ENCODE measurements around the gene FRMD5.
"Not testable (repeated sequence)": the region's sequence is repeated elsewhere in the genome, so short reads cannot be mapped to it uniquely, and the experiment has no call there.

The FRMD5 gene

GRCh38 chr15:44195151-44195740 lies at the start of gene FRMD5:
Gene FRMD5 (minus strand): TSS chr15:44195271.
- DNase-seq (ENCODE audit: low read depth in 2 of 2): peak; percentile 62 to 80

- DNase-seq (ENCODE audit: low read depth in 2 of 2): no peak
These were observed 48.8 kb upstream of the FRMD5 start for GRCh38 chr15:44243829-44244228.

DNA sequence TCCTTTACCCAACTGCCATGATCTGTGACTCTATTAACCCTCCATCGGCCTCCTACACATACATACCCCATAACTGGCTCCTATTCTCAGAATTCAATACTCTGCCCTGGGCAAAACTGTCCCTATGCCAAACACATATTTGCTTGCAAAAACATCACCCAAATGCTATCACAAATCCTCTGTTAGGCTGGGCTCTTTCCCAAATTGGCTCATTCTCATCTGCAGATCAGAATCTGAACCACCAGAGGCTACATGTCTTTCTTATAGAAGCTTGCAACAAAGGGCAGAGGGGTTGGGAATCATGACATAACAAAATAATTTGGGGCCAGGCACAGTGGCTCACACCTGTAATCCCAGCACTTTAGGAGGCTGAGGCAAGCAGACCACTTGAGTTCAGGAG lies 48.1 kb upstream of the FRMD5 start:
- no peak for DNase-seq (ENCODE audit: low read depth in 2 of 2)

DNA sequence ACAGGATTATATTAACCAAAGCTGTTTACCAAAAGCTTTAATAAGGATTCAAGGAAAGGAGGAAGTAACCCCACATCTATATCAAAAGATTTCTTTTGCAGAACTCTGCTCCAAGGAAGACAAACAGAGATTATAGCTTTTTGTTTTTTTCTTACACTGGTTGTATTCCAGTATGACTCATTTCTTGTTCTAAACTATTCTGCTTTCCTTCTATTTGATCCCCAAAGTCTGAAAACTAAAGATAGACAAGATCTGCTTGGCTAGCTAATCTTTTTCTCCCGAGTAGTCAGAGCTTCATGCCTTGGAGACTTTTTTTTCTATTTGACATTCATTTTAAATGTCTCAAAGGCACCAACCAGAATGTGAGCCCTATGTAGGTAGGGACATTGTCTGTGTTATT lies 36.8 kb upstream of the FRMD5 start:
- DNase-seq (ENCODE audit: low read depth in 2 of 2): no peak

- DNase-seq (ENCODE audit: low read depth in 2 of 2): not testable (repeated sequence)
These were observed 34.2 kb upstream of the FRMD5 start for GRCh38 chr15:44229301-44229700.

DNA sequence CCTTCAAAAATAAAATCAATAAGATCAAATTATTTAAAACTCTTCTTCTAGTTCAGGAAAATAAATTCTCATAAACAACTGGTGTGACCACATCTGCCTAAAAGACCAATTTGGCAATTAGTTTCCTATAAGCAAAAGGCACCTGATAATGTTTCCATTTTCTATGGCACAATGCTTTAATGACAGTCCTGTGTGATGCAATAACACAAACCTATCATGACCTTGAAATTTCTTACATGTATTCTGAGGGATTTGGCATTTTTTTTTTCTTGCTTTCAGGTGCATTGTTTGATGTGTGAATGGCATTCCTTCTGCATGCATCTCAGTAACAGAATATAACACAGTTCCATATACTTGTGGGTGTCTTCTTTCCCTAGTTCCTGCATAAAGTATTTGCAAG lies 32.5 kb upstream of the FRMD5 start:
- DNase-seq (ENCODE audit: low read depth in 2 of 2): no peak

DNA sequence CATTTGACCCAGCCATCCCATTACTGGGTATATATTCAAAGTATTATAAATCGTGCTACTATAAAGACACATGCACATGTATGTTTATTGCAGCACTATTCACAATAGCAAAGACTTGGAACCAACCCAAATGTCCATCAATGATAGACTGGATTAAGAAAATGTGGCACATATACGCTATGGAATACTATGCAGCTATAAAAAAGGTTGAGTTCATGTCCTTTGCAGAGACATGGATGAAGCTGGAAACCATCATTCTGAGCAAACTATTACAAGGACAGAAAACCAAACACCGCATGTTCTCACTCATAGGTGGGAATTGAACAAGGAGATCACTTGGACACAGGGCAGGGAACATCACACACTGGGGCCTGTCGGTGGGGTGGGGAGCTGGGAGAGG lies 31.9 kb upstream of the FRMD5 start:
- not testable (repeated sequence) for DNase-seq (ENCODE audit: low read depth in 2 of 2)

DNA sequence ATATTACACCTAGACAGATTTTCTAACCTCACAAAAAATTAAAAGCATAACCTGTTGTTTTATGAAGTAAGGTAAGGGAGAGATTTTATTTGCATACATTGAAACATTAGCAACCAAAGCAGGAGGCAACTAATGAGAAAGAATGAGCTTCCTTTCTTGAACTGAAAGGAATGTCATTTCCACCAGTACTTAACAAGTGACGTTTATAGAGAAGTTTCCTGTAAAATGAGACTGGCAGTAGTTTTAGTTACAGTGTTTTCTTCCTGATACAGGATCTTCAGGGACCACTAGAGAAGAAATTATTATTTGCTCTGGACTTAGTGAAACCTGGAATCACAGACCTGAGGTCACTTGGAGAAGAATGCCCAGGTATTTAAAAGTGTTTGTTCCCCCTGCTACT lies 27.4 kb upstream of the FRMD5 start:
- no peak for DNase-seq (ENCODE audit: low read depth in 2 of 2)

- no peak for DNase-seq (ENCODE audit: low read depth in 2 of 2)
These were observed 24.0 kb upstream of the FRMD5 start for GRCh38 chr15:44219073-44219472.

GRCh38 chr15:44216958-44217357 lies 21.9 kb upstream of the FRMD5 start:
- DNase-seq (ENCODE audit: low read depth in 2 of 2): no peak

- DNase-seq (ENCODE audit: low read depth in 2 of 2): no peak
These were observed 20.5 kb upstream of the FRMD5 start for GRCh38 chr15:44215594-44215993.

DNA sequence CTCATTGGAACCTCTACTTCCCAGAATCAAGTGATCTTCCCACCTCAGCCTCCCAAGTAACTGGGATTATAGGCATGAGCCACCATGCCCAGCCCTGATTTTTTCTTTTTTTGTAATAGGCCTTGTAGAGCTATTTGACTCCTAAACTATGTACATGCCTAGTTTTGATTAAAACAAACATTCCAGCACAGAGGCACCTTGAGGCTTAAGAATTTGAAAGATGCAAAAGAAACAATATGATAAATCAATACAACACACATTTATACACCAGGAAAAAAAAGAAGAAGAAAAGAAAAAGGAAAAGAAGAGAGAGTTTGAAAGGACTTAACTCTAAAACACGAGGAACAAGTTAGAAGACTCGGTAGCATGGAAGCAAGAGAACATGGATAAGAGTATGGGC lies 13.9 kb upstream of the FRMD5 start:
- no peak for DNase-seq (ENCODE audit: low read depth in 2 of 2)

DNA sequence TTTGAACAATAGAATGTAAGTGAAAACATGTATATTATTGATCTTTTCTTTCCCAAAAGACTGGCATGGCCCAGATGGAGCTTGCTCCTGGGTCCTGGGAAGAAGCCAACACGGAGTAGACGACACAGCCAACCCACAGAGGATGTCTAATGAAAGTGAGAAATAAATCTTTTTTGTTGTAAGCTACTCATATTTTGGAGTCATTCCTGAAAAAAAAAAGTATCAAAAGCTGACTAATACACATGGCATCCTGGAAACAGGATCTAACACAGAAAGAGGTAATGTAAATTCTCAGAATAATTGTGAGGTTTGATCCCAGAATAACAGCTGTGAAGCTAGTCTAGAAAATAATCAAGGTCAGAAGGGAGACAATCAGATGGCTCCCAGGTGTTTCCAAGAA lies 12.6 kb upstream of the FRMD5 start:
- DNase-seq (ENCODE audit: low read depth in 2 of 2): no peak

- no peak for DNase-seq (ENCODE audit: low read depth in 2 of 2)
These were observed 4.3 kb upstream of the FRMD5 start for GRCh38 chr15:44199393-44199792.

- DNase-seq (ENCODE audit: low read depth in 2 of 2): peak in 1 of 2 donors; percentile 21
These were observed 534 bp downstream of the FRMD5 start for GRCh38 chr15:44194323-44195150.

DNA sequence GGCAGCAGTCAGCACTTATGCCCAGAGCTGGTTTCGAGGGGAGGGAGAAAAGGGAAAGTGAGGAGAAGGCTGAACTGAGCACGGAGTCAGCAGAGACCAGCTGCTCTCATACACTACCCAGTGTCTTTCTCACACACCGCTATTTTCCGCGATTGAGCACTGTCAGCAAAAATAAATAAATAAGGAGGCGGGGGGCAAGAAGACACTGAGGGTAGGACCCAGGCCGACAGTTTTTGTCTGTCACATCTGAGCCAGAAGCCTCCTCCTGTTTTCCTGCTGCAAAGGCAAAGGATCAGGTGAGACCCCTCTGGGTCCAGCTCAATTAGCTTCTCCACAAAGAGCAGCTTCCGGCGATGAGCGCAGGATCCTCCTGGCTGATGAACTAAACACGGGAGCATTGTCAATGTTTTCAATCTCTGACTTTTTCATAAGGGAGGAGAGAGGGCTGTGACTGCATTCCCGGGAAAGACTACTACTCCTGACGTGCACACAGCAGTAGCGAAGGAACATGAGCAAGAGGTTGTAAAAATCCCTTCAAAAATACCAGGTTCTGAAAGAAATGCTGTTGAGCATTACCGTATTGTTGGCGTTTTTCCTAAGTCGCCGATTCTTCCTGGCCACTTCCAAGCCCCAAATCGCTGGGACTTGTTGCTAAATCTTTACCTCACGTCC lies 1.3 kb downstream of the FRMD5 start:
- no peak for DNase-seq (ENCODE audit: low read depth in 2 of 2)

- no peak for DNase-seq (ENCODE audit: low read depth in 2 of 2)
These were observed 6.3 kb downstream of the FRMD5 start for GRCh38 chr15:44188795-44189194.

GRCh38 chr15:44186705-44187104 lies 8.4 kb downstream of the FRMD5 start:
- DNase-seq (ENCODE audit: low read depth in 2 of 2): no peak

DNA sequence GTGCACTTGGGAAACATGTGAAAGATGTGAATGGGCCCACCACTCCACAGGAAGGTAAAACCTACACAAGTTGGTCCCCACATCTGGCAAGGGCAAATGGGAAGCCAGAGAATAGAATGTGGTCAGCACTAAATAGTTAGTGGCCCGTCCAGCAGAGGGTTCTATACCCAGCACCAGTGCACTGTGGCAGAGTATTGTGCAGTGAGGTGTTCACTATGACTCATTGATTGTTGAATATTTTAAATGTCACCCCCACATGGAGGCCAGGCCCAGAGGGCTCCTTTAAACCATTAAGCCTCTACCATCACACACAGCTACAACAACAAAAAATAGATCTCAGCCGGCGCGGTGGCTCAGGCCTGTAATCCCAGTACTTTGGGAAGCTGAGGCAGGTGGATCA lies 11.7 kb downstream of the FRMD5 start:
- no peak for DNase-seq (ENCODE audit: low read depth in 2 of 2)

- no peak for DNase-seq (ENCODE audit: low read depth in 2 of 2)
These were observed 13.7 kb downstream of the FRMD5 start for GRCh38 chr15:44181410-44181809.

- DNase-seq (ENCODE audit: low read depth in 2 of 2): no peak
These were observed 17.9 kb downstream of the FRMD5 start for GRCh38 chr15:44177139-44177538.

DNA sequence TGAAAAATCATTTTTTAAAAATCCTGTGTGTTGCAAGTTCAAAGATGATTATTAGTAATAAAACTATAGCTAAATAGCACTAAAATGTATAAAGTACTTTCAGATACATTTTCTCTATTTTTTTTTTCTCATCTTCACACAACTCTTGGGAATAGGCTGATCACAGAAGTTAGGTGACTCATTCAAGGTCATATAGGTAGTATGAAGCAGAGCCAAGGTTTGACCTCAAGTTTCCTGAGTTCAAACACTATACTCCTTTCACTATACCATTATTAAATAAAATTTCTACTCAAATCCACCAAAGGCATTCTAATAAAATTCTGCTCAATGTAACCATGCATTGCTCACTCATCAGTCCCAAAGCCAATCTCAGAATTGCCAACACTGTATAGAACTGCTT lies 21.3 kb downstream of the FRMD5 start:
- no peak for DNase-seq (ENCODE audit: low read depth in 2 of 2)

DNA sequence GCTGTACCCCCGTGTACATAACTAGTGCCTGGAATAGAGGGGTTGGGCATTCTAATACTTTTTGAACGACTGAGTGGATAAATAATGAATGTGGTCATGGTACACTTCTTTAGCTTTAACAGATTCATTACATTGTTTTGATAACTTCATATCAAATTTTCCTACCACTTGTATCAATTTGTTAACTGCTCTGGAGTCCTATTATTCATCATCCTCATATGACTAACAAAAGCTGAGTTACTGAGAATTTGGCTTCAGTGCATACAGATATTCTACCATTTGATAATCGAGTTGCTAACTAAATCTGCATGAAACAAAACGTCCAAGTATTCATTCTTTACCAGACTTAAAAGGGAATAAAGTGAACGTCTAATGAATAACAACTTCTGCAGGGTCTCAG lies 31.7 kb downstream of the FRMD5 start:
- no peak for DNase-seq (ENCODE audit: low read depth in 2 of 2)
